Osteoblast (primary cell): ENCODE measurements around the gene HIBADH. TPM values are rescaled to one million over a fixed set of nuclear protein-coding genes. Genes with fewer than 3 reads are reported as not detected.

Experiments
- DNase-seq: peaks from one replicate; pipeline ENCODE4 v3.0.0; 2011; ENCODE audit warnings: low spot score, mixed read lengths; ENCODE audit not compliant: insufficient read length; ENCODE audit errors: missing footprints
- H2AFZ ChIP-seq: 2 replicates; pipeline ENCODE4 v1.6.0; 2011; ENCODE audit warnings: mild to moderate bottlenecking, low read length
- H3K27ac ChIP-seq: 2 replicates; pipeline ENCODE4 v1.5.1; 2011; ENCODE audit warnings: mild to moderate bottlenecking, low read depth, low read length, moderate library complexity
- H3K27me3 ChIP-seq: 2 replicates; pipeline ENCODE4 v1.6.0; 2012; ENCODE audit warnings: mild to moderate bottlenecking, control low read depth, inconsistent platforms, low read length, moderate library complexity; ENCODE audit not compliant: insufficient read depth
- H3K36me3 ChIP-seq: 2 replicates; pipeline ENCODE4 v1.5.1; 2011; ENCODE audit warnings: mild to moderate bottlenecking, low read length, control low read depth, moderate library complexity; ENCODE audit not compliant: insufficient read depth
- H3K4me1 ChIP-seq: 2 replicates; pipeline ENCODE4 v1.5.1; 2011; ENCODE audit warnings: mild to moderate bottlenecking, low read length, control low read depth, moderate library complexity; ENCODE audit not compliant: insufficient read depth
- H3K4me2 ChIP-seq: 2 replicates; pipeline ENCODE4 v1.6.0; 2011; ENCODE audit warnings: mild to moderate bottlenecking, low read length; ENCODE audit not compliant: insufficient read depth
- H3K4me3 ChIP-seq: fragments of 200-600 bp; sonication (generic); 3 replicates; pipeline ENCODE4 v1.5.1; 2012; ENCODE audit warnings: mild to moderate bottlenecking, low read length, inconsistent platforms; ENCODE audit not compliant: insufficient read depth
- H3K79me2 ChIP-seq: 2 replicates; pipeline ENCODE4 v1.6.0; 2012; ENCODE audit warnings: mild to moderate bottlenecking, low read length, control low read depth, inconsistent platforms; ENCODE audit not compliant: insufficient read depth
- H3K9me3 ChIP-seq: 2 replicates; pipeline ENCODE4 v1.5.1; 2011; ENCODE audit warnings: low read depth, low read length, control low read depth
- H4K20me1 ChIP-seq: 2 replicates; pipeline ENCODE4 v1.6.0; 2012; ENCODE audit warnings: mild to moderate bottlenecking, low read length, control low read depth; ENCODE audit not compliant: insufficient read depth
- total RNA-seq: library from RNA; depleted of rRNA; stranded (reverse); fragments of >200 nt; gene quantifications from 2 replicates; pipeline ENCODE4 v1.2.3, GENCODE V29; 2012
- TF ChIP-seq, protein P1 (sequence below): IDR thresholded peaks from 2 replicates; pipeline ENCODE4 v1.5.1; 2011; ENCODE audit warnings: mild to moderate bottlenecking, low read depth, low read length, moderate library complexity; ENCODE audit errors: extremely low read depth

HIBADH gene
- total RNA-seq: 74.8 and 76.0 TPM in 2 replicates

DNA sequence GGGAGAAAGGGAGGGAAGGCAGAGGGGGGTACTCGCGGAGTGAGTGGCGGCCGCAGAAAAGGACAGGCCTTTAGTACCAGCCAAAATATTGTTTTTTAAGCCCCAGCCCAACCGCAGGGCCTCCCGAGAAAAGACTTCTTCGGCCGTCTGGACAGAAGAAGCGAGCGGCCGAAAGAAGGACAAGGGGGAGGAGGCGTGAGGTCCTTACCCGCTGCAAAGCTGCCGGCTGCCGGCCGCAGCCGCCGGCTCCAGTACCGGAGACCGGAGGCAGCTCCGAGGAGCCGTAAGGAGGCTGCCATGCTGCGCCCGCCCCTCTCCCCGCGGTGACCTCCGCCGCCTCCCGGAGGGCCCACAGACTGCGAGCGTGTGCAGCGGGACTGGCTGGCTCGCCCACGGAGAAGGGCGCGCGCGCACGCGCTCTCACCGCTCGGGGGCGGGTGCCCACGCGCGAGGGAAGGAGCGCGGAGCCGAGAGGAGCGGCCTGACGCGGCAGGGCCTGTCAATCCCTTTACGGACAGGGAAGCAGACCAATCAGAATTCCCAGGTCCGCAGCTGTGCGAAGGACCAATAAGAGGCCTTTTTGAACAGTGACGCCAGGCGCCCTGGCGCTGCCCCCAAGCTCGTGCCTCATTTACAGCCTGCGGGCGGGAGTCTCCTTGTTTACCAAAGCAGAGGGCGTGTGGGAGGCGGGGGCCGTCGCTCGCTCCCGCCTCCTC is at the start of gene HIBADH:
Gene HIBADH (minus strand): TSS at position 394 of the 716 bp plus-strand sequence. CDS start 95 bp downstream, at position 299.
- Histone ChIP-seq H3K4me1 (no peaks in the 10 kb centered on the region), H3K27ac (peak within 1 kb of the TSS; percentile 92), H3K79me2 (peaks cover 33% of the 10 kb centered on the region), H3K4me3 (peak within 1 kb of the TSS; percentile 74), H2AFZ (peak within 1 kb of the TSS; percentile 84), H3K9me3 (no peaks in the 10 kb centered on the region), H4K20me1 (no peaks in the 10 kb centered on the region), H3K36me3 (peaks cover 5% of the 10 kb centered on the region), H3K4me2 (peak within 1 kb of the TSS; percentile 92), H3K27me3 (no peaks in the 10 kb centered on the region)
- peak; percentile 99 for DNase-seq
- TF ChIP-seq, protein P1, sequence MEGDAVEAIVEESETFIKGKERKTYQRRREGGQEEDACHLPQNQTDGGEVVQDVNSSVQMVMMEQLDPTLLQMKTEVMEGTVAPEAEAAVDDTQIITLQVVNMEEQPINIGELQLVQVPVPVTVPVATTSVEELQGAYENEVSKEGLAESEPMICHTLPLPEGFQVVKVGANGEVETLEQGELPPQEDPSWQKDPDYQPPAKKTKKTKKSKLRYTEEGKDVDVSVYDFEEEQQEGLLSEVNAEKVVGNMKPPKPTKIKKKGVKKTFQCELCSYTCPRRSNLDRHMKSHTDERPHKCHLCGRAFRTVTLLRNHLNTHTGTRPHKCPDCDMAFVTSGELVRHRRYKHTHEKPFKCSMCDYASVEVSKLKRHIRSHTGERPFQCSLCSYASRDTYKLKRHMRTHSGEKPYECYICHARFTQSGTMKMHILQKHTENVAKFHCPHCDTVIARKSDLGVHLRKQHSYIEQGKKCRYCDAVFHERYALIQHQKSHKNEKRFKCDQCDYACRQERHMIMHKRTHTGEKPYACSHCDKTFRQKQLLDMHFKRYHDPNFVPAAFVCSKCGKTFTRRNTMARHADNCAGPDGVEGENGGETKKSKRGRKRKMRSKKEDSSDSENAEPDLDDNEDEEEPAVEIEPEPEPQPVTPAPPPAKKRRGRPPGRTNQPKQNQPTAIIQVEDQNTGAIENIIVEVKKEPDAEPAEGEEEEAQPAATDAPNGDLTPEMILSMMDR: no peak

DNA sequence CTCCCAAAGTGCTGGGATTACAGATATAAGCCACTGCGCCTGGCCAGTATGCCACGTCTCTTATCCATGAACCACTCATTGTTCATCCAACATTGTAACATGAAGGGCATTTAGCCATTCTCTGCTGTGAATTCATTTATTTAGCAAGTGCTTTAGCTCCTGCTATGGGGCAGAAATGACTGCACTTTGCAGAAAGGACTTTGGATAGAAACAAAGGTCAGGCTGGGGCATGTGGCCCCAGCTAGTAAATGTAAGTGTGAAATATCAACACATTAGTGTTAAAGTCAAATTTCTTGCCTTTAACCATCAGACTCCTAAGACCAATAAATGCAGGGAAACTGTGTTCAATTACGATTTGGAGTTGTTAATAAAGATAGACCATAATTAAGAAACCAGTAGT is 49.5 kb upstream of the HIBADH start:
- Histone ChIP-seq H3K4me3 (no peak overlapping the region), H3K9me3 (no peaks in the 10 kb centered on the region), H3K4me2 (no peak overlapping the region), H3K36me3 (no peaks in the 10 kb centered on the region), H3K27ac (no peak overlapping the region), H3K4me1 (peaks cover 30% of the 10 kb centered on the region), H4K20me1 (no peaks in the 10 kb centered on the region), H2AFZ (no peak overlapping the region), H3K27me3 (no peaks in the 10 kb centered on the region), H3K79me2 (no peaks in the 10 kb centered on the region)
- TF ChIP-seq, protein P1: no peak
- DNase-seq: no peak

DNA sequence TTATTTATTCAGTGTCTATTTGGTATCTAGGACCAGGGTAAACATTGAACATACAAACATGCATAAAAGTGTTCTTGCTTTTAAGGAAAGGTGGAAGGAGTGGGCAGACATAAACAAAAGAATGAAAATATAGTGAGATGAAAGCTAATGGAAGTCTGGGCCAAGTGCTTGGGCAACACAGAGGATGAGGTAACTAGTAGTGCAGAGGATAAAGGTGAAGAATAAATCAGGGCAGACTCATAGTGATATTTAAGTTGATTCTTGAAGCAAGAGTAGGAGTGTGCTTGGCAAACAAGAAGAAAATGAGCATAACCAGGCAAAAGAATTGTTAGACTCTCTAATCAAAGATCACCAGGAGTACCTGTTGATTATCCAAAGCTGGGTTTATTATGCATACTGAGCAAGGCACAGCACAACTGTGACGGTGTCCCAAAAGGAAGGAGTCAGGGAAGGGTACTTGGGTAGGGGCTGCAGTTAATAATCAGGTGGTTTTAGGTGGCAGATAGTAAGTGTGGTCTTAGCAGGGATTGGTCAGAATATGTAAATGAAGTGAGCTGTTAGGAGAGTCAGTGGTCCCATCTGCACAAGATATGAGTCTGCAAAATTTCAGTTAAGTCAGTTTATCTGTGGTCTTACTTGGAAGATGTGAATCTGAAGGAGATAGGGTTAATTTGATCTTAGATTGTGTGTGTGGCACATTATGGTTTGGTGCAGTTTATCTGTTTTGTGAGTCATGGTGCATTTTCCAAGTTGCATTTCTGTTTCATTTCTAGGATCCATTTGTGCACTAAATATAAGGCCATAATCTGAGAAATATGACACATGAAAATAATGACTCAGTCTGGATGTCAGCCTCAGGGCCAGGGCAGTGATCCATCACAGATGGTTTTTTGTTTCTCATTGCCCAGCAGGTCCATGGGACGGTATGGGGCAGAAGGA is 46.7 kb upstream of the HIBADH start:
- Histone ChIP-seq H3K27me3 (no peaks in the 10 kb centered on the region), H3K9me3 (no peaks in the 10 kb centered on the region), H4K20me1 (no peaks in the 10 kb centered on the region), H3K79me2 (no peaks in the 10 kb centered on the region), H3K36me3 (no peaks in the 10 kb centered on the region), H3K27ac (peak overlapping the region; percentile 38), H3K4me2 (peak overlapping the region; percentile 51), H2AFZ (no peak overlapping the region), H3K4me1 (peaks cover 22% of the 10 kb centered on the region), H3K4me3 (no peak overlapping the region)
- TF ChIP-seq, protein P1: no peak
- DNase-seq: peak; percentile 67

DNA sequence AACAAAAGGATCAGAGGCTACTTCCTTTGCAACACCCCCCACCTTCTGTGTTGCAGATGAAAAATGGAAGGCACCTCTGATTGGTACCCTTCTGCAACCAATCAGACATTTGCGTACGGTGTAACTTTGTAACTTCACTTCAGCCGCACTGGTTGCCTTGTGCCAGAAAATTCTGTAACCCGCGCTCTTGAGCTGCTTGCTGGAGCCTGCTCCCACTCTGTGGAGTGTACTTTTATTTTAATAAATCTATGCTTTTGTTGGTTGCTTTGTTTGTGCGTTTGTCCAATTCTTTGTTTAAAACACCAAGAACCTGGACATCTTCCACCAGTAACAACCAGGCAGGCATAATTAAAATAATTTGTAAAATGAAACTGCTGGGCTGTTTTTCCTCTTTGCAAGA is 45.8 kb upstream of the HIBADH start:
- Histone ChIP-seq H3K27me3 (no peaks in the 10 kb centered on the region), H3K4me2 (no peak overlapping the region), H3K4me3 (no peak overlapping the region), H3K79me2 (no peaks in the 10 kb centered on the region), H4K20me1 (no peaks in the 10 kb centered on the region), H3K36me3 (no peaks in the 10 kb centered on the region), H3K4me1 (peaks cover 21% of the 10 kb centered on the region), H2AFZ (no peak overlapping the region), H3K27ac (no peak overlapping the region), H3K9me3 (no peaks in the 10 kb centered on the region)
- TF ChIP-seq, protein P1: no peak
- no peak for DNase-seq
